ENCODE data around the gene UBXN1.

- peak; percentile 85 for TF ChIP-seq CTCF (conservative IDR thresholded peaks at IDR 0.05; ENCODE audit: low read length)
- no peak for TF ChIP-seq EZH2phosphoT487 (IDR thresholded peaks at IDR 0.05; ENCODE audit: borderline replicate concordance, low read depth, low read length)
Measured at GRCh38 chr11:62680825-62681240, 2.0 kb upstream of the UBXN1 start.
